ENCODE results near the gene FBN3.

FBN3 gene

GRCh38 chr19:8148410-8149260, 757 bp downstream of the FBN3 start:
- no peak for DNase-seq (ENCODE audit: low spot score)

DNA sequence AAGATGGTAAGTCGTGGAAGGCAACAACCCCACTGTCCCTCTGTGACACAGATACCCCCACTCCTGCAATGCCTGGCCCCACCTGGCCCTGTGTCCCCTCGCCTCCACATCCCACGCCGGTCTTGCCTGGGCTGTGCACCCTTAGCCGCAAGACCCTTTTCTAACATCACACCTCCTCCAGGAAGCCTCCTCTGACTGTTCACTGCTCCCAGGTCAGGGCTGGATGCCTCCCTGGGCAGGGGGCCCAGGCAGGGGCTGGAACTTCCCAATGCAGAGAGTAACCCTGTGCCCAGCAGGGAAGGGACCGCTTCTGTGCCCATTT, 1.3 kb downstream of the FBN3 start:
- no peak for DNase-seq (ENCODE audit: low spot score)

- DNase-seq (ENCODE audit: low spot score): no peak
Measured at GRCh38 chr19:8147582-8147978, 1.8 kb downstream of the FBN3 start.

DNA sequence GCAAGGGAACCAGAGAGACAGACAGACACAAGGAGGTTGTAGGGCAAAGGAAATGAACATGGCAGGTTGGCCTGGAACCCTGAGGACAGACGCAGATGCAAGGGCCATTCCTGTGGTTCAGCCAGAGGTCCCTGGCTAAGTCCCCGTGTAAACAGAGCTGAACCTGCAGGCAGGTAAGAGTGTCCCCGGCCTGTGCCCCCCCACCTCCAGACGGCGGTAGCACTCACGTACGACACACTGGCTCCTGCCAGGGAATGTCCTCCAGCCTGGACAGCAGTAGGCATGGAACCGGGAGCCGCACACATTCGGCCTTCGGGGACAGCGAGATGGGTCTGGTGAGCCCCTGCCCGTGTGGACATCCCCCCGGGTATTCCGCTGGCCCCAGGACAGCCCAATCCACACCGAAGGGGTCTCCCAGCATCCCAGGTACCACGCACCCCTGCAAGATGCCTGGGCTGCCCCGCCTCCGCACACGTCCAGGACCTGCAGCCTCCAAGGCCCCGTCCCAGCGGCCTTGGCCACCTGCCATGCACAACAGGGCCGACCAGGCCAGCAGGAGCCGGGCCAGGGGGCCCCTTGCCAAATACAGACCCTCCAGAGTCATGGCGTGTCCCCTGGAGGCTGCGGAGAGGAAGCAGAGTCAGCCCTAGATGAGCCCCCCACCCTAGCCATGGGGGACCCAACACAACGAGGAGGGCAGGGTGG, 2.4 kb downstream of the FBN3 start:
- no peak for DNase-seq (ENCODE audit: low spot score)

DNA sequence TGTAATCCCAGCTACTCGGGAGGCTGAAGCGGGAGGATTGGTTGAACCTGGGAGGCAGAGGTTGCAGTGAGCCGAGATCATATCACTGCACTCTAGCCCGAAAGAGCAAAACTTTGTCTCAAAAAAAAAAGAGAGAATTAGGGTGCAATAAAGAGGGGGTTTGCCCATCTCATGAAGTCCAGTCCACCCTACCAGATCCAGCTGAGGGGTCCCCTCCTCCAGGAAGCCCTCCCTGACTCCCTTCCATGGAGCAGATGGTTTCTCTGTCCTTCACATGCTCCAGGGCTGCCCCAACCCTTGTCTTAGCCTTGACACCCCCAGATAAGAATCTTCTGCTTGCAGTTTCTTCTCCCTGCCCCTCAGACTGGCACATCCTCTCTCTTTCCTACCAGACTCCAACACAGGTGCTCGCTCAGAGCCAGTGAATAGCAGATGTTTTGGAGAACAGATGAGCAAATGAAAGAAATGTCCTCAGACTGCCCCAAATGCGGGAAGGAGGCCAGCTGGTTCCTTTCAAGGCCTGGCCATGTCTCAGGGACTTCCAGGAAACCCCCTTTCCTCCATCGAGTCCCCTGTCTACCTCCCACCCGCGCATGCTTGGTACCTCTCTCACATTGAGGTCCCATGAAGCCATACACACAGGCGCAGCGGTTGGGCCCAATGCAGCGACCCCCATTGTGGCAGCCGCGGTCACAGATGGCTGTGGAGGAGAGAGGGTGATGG, 5.0 kb downstream of the FBN3 start:
- DNase-seq (ENCODE audit: low spot score): no peak

DNA sequence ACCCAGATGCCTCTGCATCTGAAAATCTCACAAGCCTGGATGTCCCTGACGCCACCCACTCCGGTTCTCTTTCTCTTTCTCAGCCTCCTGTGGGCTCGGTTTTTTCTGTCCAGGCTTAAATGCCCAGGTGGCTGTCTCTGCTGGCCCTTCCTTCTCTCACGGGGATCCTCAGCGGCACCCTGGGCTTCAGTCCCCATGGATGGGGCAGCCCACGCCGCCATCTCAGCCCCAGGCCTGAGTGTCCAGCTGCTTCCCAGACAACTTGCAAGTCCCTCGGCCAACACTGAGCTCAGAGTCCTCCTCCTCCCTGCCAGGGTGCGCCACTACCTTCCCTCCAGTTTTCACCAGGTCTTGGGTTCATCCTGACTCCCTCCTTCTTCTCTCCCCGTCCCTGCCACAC, 6.4 kb downstream of the FBN3 start:
- no peak for DNase-seq (ENCODE audit: low spot score)

DNA sequence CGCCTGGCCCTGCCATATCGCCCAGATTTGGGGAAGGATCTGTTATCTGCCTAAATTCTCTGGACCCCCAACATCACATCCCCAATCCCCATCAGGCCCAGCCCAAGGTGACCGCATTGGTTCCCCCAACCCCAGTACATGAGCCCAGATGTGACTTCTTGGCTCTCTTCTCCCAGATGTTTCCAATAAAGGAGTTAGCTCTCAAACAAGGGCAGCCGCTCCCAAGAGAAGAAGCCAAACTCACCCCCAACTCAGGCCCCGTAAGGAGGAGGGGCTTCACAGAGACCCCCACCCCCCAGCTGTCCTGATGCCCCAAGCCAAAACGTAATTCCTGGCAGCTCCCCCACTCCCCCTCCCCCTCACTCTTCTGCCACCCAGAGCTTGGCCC, 6.9 kb downstream of the FBN3 start:
- no peak for DNase-seq (ENCODE audit: low spot score)

GRCh38 chr19:8141726-8142512, 7.5 kb downstream of the FBN3 start:
- DNase-seq (ENCODE audit: low spot score): no peak

DNA sequence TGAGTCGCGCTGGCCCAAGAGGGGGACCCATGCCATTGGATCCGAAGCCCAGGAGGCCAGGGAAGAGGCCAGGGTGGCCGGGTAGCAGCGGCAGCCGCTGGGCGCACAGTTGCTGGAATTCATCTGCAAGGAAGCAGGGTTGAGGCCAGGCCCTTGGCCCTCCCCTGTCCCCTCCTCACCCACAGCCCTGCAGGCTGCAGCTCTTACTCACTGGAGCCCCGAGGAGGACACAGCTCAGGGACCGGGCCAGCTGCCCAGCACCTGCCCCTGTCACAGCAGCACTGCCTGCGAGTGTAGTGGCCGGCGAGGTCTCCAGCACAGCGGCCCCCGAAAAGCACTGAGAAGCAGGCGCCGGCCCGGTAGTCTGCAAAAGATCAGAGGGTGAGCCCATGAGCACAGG, 11.2 kb downstream of the FBN3 start:
- no peak for DNase-seq (ENCODE audit: low spot score)

DNA sequence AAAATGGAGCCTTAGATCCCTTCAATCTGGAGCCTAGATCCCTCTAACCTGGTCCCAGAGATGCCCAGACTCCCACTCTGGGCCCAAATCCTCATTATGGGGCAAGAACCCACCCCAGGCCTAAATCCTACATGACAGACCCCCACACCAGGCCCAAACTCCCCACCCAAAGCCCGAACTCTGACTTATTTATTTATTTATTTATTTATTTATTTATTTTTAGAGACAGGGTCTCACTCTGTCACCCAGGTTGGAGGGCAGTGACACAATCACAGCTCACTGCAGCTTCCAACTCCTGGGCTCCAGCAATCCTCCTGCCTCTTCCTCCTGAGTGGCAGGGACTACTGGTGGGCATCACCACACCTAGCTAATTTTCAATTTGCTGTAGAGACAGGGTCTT, 12.0 kb downstream of the FBN3 start:
- DNase-seq (ENCODE audit: low spot score): no peak

DNA sequence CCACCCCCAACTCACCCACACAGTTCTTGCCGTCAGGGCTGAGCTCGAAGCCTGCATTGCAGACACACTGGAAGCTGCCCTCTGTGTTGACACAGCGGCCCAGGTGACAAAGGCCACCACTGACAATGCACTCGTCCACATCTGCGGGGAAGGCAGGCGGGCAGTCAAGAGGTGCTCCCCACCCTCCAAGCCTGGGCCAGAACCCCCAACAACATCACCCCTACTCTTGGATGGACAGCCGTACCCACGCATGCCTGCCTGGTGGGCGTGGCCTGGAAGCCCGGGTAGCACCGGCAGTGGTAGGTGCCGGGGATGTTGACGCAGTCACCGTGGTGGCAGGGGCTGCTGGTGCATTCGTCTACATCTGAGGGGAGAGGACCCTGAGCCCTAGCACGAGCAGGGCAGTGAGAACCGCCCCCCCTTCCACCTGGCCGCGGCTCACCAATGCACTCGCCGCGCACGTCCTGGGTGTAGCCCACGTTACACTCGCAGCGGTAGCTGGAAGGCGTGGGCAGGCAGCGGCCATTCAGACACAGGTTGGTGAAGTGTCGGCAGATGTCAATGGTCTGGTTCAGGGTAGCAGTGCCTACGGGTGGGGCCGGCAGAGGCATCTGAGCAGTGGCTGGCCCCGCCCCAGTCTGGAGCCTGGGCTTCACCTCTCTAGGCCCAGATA, 13.3 kb downstream of the FBN3 start:
- no peak for DNase-seq (ENCODE audit: low spot score)

GRCh38 chr19:8132858-8133458, 16.4 kb downstream of the FBN3 start:
- no peak for DNase-seq (ENCODE audit: low spot score)

- no peak for DNase-seq (ENCODE audit: low spot score)
Measured at GRCh38 chr19:8131517-8131916, 17.9 kb downstream of the FBN3 start.

GRCh38 chr19:8129061-8129618, 20.3 kb downstream of the FBN3 start:
- DNase-seq (ENCODE audit: low spot score): no peak

DNA sequence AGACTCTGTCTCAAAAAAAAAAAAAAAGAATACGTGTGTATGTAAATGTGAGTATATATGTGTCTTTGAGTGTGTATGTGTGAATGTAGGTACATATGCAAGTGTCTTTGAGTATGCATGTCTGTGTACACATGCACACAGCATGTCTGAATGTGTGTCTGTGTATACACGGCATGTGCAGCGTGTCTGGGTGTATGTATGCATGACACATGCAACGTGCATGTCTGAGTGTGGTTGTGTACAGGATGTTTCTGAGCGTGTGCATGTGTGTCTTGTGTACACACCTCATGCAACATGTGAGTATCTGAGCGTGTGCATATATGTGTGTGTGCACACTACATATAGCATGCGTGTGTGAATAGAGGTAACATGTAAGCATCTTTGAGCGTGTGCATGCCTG, 20.8 kb downstream of the FBN3 start:
- DNase-seq (ENCODE audit: low spot score): no peak

- no peak for DNase-seq (ENCODE audit: low spot score)
Measured at GRCh38 chr19:8127311-8127710, 22.1 kb downstream of the FBN3 start.

DNA sequence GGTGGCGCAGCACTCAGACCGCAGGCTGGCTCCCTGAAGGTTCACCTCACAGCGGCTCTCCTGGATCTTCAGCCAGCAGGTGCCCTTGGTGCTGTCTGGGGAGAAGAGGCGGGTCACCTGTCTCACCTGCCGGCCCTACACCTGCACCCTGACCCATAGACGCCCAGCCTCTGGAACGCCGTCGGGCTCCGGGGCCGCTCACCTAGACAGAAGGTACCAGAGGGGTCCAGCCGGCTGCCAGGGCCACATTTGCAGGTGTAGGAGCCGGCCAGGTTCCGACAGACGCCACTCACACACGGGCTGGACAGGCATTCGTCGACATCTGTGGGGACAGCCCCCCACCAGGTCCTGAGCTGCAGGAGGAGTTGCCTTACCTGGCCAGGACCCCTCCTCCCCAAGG, 22.9 kb downstream of the FBN3 start:
- DNase-seq (ENCODE audit: low spot score): no peak

DNA sequence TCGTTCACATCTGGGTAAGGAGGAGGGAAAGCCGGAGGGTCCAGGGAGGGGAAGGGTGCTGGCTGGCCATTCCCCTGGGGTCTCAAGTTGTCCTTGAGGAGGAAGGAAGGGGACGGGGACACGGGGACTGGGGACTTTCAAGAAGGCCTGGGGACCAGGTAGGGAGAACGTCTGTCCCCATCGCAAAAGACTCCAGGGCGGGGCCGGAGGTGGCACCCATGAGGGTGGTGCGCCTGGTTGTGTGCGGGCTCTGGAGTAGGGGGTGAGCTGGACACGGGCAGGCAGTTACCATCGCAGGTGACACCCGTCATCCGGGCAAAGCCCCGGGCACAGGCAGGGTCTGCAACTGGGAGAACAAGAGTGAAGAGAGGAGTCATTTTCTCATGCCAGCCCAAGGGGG, 23.4 kb downstream of the FBN3 start:
- no peak for DNase-seq (ENCODE audit: low spot score)

DNA sequence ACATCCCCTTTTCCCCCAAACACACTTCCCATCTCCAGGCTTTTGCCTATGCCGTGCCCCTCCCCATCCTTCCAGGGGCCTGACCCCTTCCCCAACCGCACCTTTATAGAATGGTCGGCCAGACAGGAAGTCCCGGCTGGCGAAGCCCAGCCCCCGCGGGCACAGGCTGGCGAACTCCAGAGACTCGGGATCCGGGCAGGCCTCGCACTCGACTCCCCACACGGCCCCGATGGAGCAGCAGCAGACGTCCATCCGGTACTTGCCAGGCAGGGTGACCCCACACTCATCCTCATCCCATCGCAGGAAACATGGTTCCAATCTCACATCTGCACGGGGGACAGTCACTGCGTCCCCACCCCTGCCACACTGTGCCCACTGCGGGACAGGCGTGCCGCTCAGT, 25.7 kb downstream of the FBN3 start:
- DNase-seq (ENCODE audit: low spot score): no peak

- DNase-seq (ENCODE audit: low spot score): no peak
Measured at GRCh38 chr19:8120636-8121480, 28.5 kb downstream of the FBN3 start.
